Adrenal gland (tissue), 5 donors: ENCODE results near the gene RIPOR3.

Experiments
- CTCF ChIP-seq, 6 experiments: fragments of 450-650 bp in 4 of 6; fragments of 200-600 bp in 2 of 6; sonication (generic) in 1 of 6; IDR thresholded peaks; 1 replicate in 5 of 6; 2 replicates in 1 of 6; pipeline versions ENCODE4 v1.5.1 to v1.8.0; 2016 to 2021; ENCODE audit warnings: antibody characterized with exemption in 6 of 6, mild to moderate bottlenecking in 2 of 6, moderate library complexity in 1 of 6
- POLR2A ChIP-seq, 2 donors: fragments of 450-650 bp; IDR thresholded peaks; one replicate each; pipeline ENCODE4 v1.6.1; 2017; ENCODE audit warnings: antibody characterized with exemption in 2 of 2, mild to moderate bottlenecking in 2 of 2, moderate library complexity in 1 of 2
- donor health status: DM: no; HTN: no; CAD: no.

- TF ChIP-seq POLR2A (IDR thresholded peaks at IDR 0.05) (no peak), CTCF (IDR thresholded peaks at IDR 0.05) (peak; percentile 58 to 83 (median 74))
These were observed 115.2 kb downstream of the RIPOR3 start for GRCh38 chr20:50575865-50576720.
